Fibroblast of gingiva (primary cell): ENCODE results near the gene TFDP2.
A peak's percentile ranks its signal among the peaks of the same experiment; 100 is the strongest.
"Not testable (repeated sequence)": the region's sequence is repeated elsewhere in the genome, so short reads cannot be mapped to it uniquely, and the experiment has no call there.

Source experiments
- DNase-seq: peaks from one replicate; pipeline ENCODE4 v3.0.0-alpha.2; 2011; ENCODE audit warnings: low read depth

Gene TFDP2

GRCh38 chr3:142127941-142128658 is 21.2 kb downstream of the TFDP2 start:
- no peak for DNase-seq

DNA sequence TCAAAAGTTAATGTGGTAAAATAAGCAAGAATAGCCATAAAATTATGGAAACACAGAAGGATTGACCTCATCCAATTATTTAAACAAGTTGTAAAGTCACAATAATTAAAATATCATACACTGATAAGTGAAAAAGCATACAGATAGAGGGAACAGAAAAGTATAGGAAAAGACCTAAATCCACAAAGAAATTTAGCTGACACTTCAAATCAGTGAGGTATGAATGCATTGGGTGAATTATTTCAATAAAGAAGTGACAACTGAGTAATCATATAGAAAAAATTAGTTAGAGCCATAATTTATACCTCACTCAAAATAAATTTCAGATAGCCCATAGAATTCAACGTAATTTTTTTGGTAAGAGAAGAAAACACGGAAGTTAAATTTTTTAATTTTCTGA is 25.1 kb downstream of the TFDP2 start:
- no peak for DNase-seq

DNA sequence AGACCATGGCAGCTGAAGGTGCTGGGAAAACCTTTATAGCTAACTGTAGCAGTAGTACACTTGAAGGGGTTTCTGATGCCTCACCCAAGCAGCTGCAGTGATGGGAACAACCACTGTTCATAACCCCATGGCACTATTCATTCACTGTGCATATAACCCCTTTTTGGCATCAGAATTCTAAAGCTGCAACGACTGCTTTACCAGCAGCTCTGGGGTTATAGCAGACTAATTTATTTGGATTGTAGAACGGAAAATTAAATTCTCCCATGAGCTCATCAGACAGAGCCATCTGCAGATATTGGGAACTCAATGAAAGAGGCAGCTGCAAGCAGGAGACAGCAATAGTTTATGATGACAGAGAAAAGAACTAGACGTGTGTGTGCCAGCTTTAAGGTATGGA is 28.6 kb downstream of the TFDP2 start:
- no peak for DNase-seq

DNA sequence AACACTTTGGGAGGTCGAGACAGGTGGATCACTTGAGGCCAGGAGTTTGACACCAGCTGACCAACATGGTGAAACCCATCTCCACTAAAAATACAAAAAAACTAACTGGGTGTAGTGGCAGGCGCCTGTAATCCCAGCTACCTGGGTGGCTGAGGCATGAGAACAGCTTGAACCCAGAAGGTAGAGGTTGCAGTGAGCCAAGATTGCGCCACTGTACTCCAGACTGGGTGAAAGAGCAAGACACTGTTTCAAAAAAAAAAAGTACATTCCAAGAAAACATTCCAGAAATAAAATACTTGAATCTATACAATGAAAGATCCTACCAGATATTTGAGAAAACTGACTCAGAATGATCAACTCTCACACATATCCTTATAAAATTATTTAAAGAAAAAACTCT is 30.4 kb downstream of the TFDP2 start:
- peak; percentile 10 for DNase-seq

DNA sequence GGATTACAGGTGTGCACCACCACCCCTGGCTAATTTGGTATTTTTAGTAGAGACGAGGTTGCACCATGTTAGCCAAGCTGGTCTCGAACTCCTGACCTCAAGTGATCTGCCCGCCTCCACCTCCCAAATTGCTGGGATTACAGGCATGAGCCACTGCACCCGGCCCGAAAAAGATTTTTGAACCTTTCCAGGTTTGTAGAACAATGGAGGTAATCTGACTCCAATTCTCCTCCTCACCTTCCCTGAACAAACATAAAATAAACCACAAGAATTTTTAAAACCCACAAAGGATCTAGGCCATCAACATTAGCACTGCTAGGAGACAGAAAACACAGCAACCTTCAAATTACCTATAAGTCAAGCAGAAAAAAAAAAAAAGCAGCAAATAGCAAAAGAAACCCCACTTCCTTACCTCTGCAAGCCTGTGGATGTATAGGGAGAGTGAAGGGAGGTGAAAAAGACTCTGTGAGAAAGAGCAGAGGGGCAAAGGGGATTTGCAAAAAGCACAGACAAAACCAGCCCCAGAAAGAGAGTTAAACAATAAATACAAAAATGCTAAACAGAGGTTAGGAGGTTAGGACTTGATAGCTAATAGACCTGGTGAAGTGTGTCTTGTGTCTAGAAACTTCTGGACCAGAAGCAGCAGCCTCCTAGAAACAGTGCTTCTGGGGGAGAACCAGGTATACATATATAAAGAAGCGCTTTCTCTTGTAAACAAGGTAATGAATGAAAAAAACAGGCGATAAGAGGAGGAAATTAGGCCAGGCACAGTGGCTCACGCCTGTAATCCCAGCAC is 32.1 kb downstream of the TFDP2 start:
- no peak for DNase-seq

DNA sequence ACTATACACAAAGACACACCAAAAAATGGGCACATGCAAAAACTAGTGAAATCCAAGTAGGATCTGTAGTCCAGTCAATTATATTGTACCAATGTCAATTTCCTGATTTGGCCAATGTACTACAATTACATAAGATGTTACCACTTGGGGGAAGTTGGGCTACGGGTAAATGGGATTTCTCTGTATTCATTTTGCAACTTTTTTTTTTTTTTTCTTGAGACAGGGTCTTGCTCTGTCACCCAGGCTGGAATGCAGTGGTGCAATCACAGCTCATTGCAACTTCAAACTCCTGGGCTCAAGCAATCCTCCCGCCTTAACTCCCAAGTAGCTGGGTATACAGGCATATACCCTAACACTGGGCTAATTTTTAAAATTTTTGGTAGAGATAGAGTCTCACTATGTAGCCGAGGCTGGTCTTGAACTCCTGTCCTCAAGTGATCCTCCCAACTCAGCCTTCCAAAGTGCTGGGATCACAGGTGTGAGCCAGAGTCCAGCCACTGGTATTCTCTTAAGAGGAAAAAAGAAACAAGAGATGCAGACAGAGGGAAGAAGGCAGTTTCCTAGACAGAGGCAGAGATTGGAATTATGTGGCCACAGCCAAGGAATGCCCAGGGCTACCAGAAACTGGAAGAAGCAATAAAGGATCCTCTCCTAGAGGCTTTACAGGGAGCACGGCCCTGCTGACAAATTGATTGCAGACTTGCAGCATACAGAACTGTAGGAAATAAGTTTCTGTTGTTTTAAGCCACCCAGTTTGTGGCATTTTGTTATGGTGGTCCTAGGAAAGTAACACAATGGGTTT is 33.3 kb downstream of the TFDP2 start:
- DNase-seq, result peak; percentile 10

DNA sequence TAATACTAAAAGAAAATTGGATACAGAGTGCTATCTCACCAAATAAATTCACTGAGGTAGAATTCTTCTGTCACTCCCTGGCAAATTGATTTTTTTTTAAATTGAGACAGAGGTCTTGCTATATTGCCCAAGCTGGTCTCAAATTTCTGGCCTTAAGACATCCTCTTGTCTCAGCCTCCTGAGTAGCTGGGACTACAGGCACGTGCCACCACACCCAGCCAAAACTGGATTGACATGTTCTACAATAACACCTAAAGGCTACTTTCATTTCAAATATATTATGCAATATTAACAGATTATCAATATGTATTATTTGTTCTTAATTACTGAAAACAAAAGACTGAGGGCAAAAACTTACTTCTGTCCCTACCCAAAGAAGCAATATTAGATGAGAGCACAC is 36.7 kb downstream of the TFDP2 start:
- DNase-seq, result no peak

DNA sequence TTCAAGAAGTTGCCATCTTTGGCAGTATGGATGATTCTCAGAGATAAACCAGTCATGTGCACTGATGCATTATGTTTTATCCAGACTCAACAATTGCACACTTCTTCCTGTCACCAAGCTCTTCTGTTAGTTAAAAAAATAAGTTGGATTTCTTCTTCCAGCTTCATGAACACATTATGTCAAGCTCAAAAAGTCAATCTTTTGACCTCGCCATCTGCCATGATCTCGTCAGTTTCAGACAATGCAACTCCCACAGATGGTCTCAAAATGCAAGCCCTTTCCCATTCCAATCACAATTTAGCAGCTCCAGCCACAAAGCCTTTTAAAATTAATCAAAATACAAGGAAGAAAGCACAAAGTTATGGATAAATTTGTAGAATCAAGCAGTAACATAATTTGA is 42.8 kb downstream of the TFDP2 start:
- no peak for DNase-seq

- no peak for DNase-seq
Observed at GRCh38 chr3:142105991-142106390, 43.4 kb downstream of the TFDP2 start.

DNA sequence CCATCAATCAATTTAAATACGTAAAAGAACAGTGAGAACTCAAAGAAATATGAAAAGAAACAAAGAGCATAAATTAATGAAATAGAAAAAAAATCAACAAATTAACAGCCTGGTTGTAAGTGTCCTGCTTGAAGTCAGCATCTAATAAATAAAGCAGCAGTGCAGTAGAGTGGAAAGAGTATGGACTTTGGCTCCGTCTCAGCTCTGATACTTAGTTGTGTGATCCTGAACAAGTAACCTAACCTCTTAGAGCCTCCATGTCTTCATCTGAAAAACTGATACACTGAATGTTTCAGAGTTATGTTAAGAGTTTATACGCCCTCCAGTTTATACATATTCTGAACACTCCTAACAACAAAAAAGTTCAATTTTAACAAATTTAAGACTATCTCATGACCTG is 44.6 kb downstream of the TFDP2 start:
- DNase-seq, result no peak

- DNase-seq, result no peak
Observed at GRCh38 chr3:142098964-142099363, 50.4 kb downstream of the TFDP2 start.

GRCh38 chr3:142097099-142097843 is 52.1 kb downstream of the TFDP2 start:
- DNase-seq, result no peak

DNA sequence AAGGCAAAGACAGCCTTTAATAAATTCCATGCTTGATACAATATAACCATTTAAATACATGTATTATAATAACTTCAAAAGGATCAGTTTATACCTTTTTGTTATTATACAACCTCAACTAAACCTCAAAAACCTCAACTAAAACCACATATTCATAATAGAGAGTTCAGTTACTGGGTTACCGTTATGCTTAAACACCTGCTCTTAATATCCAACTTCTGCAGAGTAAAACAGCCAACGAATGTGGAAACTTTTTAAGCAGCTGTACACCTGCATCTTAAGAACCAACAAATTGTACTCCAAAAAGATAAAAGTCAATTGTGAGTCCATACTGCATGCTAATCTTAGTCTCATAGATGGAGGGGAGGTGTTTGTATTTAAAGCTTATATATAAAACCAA is 53.5 kb downstream of the TFDP2 start:
- DNase-seq, result no peak

- DNase-seq, result not testable (repeated sequence)
Observed at GRCh38 chr3:142088925-142089324, 60.4 kb downstream of the TFDP2 start.

DNA sequence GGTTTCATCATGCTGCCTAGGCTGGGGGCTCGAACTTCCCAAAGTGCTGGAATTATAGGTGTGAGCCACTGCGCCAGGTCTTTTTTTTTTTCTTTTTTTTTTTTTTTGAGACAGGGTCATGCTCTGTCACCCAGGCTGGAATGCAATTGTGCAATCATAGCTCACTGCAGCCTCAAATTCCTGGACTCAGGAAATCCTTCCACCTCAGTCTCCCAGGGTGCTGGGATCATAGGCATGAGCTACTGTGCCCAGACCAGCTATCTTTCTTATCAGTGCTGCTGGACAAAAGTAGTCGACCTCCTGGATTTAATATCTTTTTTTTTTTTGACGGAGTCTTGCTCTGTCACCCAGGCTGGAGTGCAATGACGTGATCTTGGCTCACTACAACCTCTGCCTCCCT is 60.8 kb downstream of the TFDP2 start:
- no peak for DNase-seq

DNA sequence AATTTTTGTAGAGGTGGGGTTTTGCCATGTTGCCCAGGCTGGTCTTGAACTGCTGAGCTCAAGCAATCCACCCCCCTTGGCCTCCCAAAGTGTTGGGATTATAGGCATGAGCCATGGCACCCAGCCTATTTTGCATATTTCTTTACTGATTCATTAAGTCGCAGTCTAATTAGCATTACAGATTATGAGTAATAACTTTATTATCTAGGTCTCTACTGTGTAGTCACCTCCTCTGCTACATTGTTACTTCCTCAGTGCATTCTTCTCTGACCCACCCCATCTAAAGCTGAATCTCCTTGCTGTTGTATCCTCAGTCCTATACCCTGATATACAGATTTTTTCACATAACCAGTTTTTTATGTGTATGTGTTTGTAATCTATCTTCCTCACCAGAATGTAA is 61.7 kb downstream of the TFDP2 start:
- DNase-seq, result peak; percentile 33

DNA sequence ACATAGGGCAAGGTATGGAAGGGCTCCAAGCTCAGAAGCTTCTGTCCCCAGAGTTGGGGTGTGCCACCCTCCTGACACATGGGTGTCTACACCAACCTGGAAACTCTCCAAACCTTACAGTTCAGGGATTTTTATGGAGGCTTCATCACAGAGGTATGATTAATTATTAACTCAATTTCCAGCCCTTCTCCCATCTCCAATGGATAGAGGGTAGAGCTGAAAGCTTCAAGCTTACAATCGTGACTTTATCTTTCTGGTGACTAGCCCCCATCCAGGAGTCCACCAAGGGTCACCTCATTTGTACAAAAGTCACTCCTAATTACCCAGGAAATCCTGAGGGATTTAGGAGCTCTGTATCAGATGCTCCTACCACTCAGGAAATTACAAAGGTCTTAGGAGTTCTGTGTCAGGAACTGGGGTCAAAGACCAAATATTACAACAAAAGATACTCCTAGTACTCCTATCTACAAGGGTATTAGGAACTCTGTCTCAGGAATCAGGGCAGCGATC is 62.7 kb downstream of the TFDP2 start:
- DNase-seq, result no peak

DNA sequence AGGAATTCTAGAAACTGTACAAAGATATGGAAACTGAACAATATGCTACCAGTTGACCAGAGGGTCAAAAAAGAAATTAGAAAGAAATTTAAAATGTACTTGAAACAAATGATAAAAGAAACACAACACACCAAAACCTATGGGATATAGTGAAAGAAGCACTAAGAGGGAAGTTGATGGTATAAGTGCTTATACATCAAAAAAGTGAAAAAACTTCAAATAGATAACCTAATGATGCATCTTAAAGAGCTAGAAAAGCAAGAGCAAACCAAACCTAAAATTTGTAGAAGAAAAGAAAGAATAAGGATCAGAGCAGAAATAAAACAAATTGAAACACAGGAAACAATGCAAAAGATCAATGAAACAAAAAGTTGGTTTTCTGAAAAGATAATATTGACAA is 68.2 kb downstream of the TFDP2 start:
- no peak for DNase-seq

DNA sequence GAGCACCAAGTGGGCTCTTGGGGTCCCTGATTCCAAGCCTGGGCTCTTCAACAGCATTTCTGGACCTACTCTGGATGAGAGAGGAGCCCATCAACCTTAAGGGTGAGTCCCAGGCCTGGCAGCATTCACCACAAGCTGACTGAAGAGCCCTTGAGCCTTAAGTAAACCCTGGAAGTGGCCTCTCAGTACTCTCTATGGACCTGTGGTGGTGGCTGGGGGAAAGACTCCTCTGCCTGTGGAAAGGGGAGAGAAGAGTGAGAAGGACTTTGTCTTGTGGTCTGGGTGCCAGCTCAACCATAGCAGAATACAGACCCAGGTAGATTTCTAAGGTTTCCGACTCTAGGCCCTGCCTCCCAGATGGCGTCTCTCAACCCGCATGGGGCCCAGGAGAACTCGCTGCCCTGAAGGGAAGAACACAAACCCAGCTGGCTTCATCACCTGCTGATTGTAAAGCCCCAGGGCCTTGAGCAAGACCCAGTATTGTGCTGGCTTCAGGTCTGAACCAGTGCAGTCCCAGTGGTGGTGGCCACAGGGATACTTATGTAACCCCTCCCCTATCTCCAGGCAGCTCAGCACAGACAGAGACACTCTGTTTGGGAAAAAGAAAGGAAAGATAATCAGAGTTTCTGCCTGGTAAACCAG is 71.4 kb downstream of the TFDP2 start:
- no peak for DNase-seq

GRCh38 chr3:142077155-142077858 is 72.0 kb downstream of the TFDP2 start:
- no peak for DNase-seq

GRCh38 chr3:142075656-142076055 is 73.7 kb downstream of the TFDP2 start:
- not testable (repeated sequence) for DNase-seq
